ENCODE measurements around the gene WDR81.
"Not testable (repeated sequence)": the region's sequence is repeated elsewhere in the genome, so short reads cannot be mapped to it uniquely, and the experiment has no call there.

Gene WDR81

GRCh38 chr17:1684378-1685189 is 39.9 kb upstream of the WDR81 start, which contains the start of gene PRPF8:
PRPF8 (minus strand) TSS chr17:1684867; CDS start chr17:1684571, 296 bp downstream.
- TF ChIP-seq ZFP3 (CRISPR knock-in tag; IDR thresholded peaks at IDR 0.05) (no peak), ISL1 (CRISPR knock-in tag; IDR thresholded peaks at IDR 0.05) (no peak), TOX (CRISPR knock-in tag; IDR thresholded peaks at IDR 0.05; ENCODE audit: borderline replicate concordance) (no peak), ARNTL (CRISPR knock-in tag; IDR thresholded peaks at IDR 0.05; ENCODE audit: borderline replicate concordance, low read depth) (no peak), PPARA (CRISPR knock-in tag; IDR thresholded peaks at IDR 0.05; ENCODE audit: borderline replicate concordance) (no peak), CSDC2 (CRISPR knock-in tag; IDR thresholded peaks at IDR 0.05) (no peak), ZFP30 (CRISPR knock-in tag; IDR thresholded peaks at IDR 0.05) (no peak), ZNF8 (CRISPR knock-in tag; IDR thresholded peaks at IDR 0.05) (no peak), POU6F1 (CRISPR knock-in tag; IDR thresholded peaks at IDR 0.05; ENCODE audit: borderline replicate concordance, low read depth) (no peak), CREB5 (CRISPR knock-in tag; IDR thresholded peaks at IDR 0.05; ENCODE audit: low read depth) (no peak), OSR1 (CRISPR knock-in tag; IDR thresholded peaks at IDR 0.05) (no peak), CSRNP3 (CRISPR knock-in tag; IDR thresholded peaks at IDR 0.05) (no peak), ZC3H10 (CRISPR knock-in tag; IDR thresholded peaks at IDR 0.05) (no peak), ZNF565 (CRISPR knock-in tag; conservative IDR thresholded peaks at IDR 0.05; ENCODE audit: low read depth) (no peak), TCF4 (CRISPR knock-in tag; IDR thresholded peaks at IDR 0.05; ENCODE audit: borderline replicate concordance) (no peak)
- peak; percentile 99 for ATAC-seq

GRCh38 chr17:1686086-1686485 is 38.4 kb upstream of the WDR81 start:
- no peak for ATAC-seq
- TF ChIP-seq ZNF70 (CRISPR knock-in tag; IDR thresholded peaks at IDR 0.05) (no peak), CSRNP3 (CRISPR knock-in tag; IDR thresholded peaks at IDR 0.05) (no peak), ZC3H10 (CRISPR knock-in tag; IDR thresholded peaks at IDR 0.05) (no peak), POU6F1 (CRISPR knock-in tag; IDR thresholded peaks at IDR 0.05; ENCODE audit: borderline replicate concordance, low read depth) (no peak), GLIS3 (CRISPR knock-in tag; IDR thresholded peaks at IDR 0.05) (no peak), PATZ1 (CRISPR knock-in tag; IDR thresholded peaks at IDR 0.05; ENCODE audit: borderline replicate concordance) (no peak), TOX (CRISPR knock-in tag; IDR thresholded peaks at IDR 0.05; ENCODE audit: borderline replicate concordance) (no peak), ARNTL (CRISPR knock-in tag; IDR thresholded peaks at IDR 0.05; ENCODE audit: borderline replicate concordance, low read depth) (no peak), ISL1 (CRISPR knock-in tag; IDR thresholded peaks at IDR 0.05) (no peak), BACH2 (CRISPR knock-in tag; IDR thresholded peaks at IDR 0.05; ENCODE audit: borderline replicate concordance) (no peak), ZNF565 (CRISPR knock-in tag; conservative IDR thresholded peaks at IDR 0.05; ENCODE audit: low read depth) (no peak), ESRRG (CRISPR knock-in tag; IDR thresholded peaks at IDR 0.05) (no peak), ZFP30 (CRISPR knock-in tag; IDR thresholded peaks at IDR 0.05) (no peak), CSDC2 (CRISPR knock-in tag; IDR thresholded peaks at IDR 0.05) (no peak), ZNF8 (CRISPR knock-in tag; IDR thresholded peaks at IDR 0.05) (no peak), SNAI2 (CRISPR knock-in tag; IDR thresholded peaks at IDR 0.05) (no peak), TSHZ2 (CRISPR knock-in tag; IDR thresholded peaks at IDR 0.05) (no peak), OSR1 (CRISPR knock-in tag; IDR thresholded peaks at IDR 0.05) (no peak), PPARA (CRISPR knock-in tag; IDR thresholded peaks at IDR 0.05; ENCODE audit: borderline replicate concordance) (no peak), ZFP3 (CRISPR knock-in tag; IDR thresholded peaks at IDR 0.05) (no peak)

- not testable (repeated sequence) for ATAC-seq
These were observed 36.1 kb upstream of the WDR81 start for GRCh38 chr17:1688405-1688804.

Data from SK-N-SH treated with all-trans-retinoic acid at 6 μM for 48 hours (cell line).